BLaER1 treated with 17β-estradiol and CSF1 and Interleukin-3, amounts not matched to agents 10 nM and 100 nM (cell line): ENCODE data around the gene LSAMP.
"Not testable (repeated sequence)": the region's sequence is repeated elsewhere in the genome, so short reads cannot be mapped to it uniquely, and the experiment has no call there.

Experiments
- H3K27ac ChIP-seq, 11 experiments: shearing (Covaris generic); formaldehyde crosslinking; 2 replicates each; pipeline ENCODE4 v1.8.1; 2022
- H3K27me3 ChIP-seq, 11 experiments: shearing (Covaris generic); formaldehyde crosslinking; 2 replicates each; pipeline ENCODE4 v1.8.1; 2022
- H3K36me3 ChIP-seq, 11 experiments: shearing (Covaris generic); formaldehyde crosslinking; 2 replicates each; pipeline ENCODE4 v1.8.1; 2022
- H3K4me1 ChIP-seq, 10 experiments: shearing (Covaris generic); formaldehyde crosslinking; 2 replicates each; pipeline ENCODE4 v1.8.1; 2022
- H3K4me2 ChIP-seq, 11 experiments: shearing (Covaris generic); formaldehyde crosslinking; 2 replicates each; pipeline ENCODE4 v1.8.1; 2022
- H3K4me3 ChIP-seq, 10 experiments: shearing (Covaris generic); formaldehyde crosslinking; 2 replicates each; pipeline ENCODE4 v1.8.1; 2022
- H3K9ac ChIP-seq, 11 experiments: shearing (Covaris generic); formaldehyde crosslinking; 2 replicates each; pipeline ENCODE4 v1.8.1; 2022
- H3K9me3 ChIP-seq, 11 experiments: shearing (Covaris generic); formaldehyde crosslinking; replicated peaks in 1 of 11; 2 replicates each; pipeline ENCODE4 v1.8.1; 2022
- H4K20me1 ChIP-seq, 11 experiments: shearing (Covaris generic); formaldehyde crosslinking; 2 replicates each; pipeline ENCODE4 v1.8.1; 2022
- Cebpa-rat ChIP-seq, 11 experiments: shearing (Covaris generic); IDR thresholded peaks; 2 replicates each; pipeline ENCODE4 v1.8.1; 2022

LSAMP gene

GRCh38 chr3:116240261-116240660 lies 205.0 kb downstream of the LSAMP start:
- Histone ChIP-seq H4K20me1 (no peaks in the 10 kb centered on the region), H3K27ac (no peak overlapping the region), H3K4me1 (no peaks in the 10 kb centered on the region), H3K9me3 (no peaks in the 10 kb centered on the region), H3K27me3 (no peaks in the 10 kb centered on the region), H3K36me3 (no peaks in the 10 kb centered on the region), H3K4me3 (no peak overlapping the region), H3K4me2 (no peak overlapping the region), H3K9ac (no peak overlapping the region)
- TF ChIP-seq Cebpa-rat (IDR thresholded peaks at IDR 0.05): no peak

GRCh38 chr3:116238846-116239565 lies 206.3 kb downstream of the LSAMP start:
- H3K9me3 ChIP-seq: no peaks in the 10 kb centered on the region
- H3K4me1 ChIP-seq: no peaks in the 10 kb centered on the region
- H3K27ac ChIP-seq: no peak overlapping the region
- no peaks in the 10 kb centered on the region for H3K27me3 ChIP-seq
- no peak overlapping the region for H3K4me3 ChIP-seq
- TF ChIP-seq Cebpa-rat (IDR thresholded peaks at IDR 0.05): no peak
- H3K9ac ChIP-seq: no peak overlapping the region
- H4K20me1 ChIP-seq: no peaks in the 10 kb centered on the region
- no peak overlapping the region for H3K4me2 ChIP-seq
- no peaks in the 10 kb centered on the region for H3K36me3 ChIP-seq

GRCh38 chr3:116233711-116234357 lies 211.5 kb downstream of the LSAMP start:
- no peak overlapping the region for H3K9ac ChIP-seq
- 0 out of 20 replicates have a peak, but pooled peaks cover 0 to 6% (median 0%) of the 10 kb centered on the region in 10 experiments for H3K4me1 ChIP-seq
- H4K20me1 ChIP-seq: no peaks in the 10 kb centered on the region
- no peaks in the 10 kb centered on the region for H3K9me3 ChIP-seq
- 0 out of 22 replicates have a peak overlapping the region, but pooled peaks of 1 of the 11 experiments have one; percentile 1 for H3K4me2 ChIP-seq
- no peaks in the 10 kb centered on the region for H3K27me3 ChIP-seq
- no peak for TF ChIP-seq Cebpa-rat (IDR thresholded peaks at IDR 0.05)
- H3K4me3 ChIP-seq: no peak overlapping the region
- no peak overlapping the region for H3K27ac ChIP-seq
- no peaks in the 10 kb centered on the region for H3K36me3 ChIP-seq

- Histone ChIP-seq H3K4me3 (no peak overlapping the region), H3K4me2 (no peak overlapping the region), H3K9me3 (no peaks in the 10 kb centered on the region), H3K27me3 (no peaks in the 10 kb centered on the region), H3K27ac (no peak overlapping the region), H3K36me3 (no peaks in the 10 kb centered on the region), H3K9ac (no peak overlapping the region), H4K20me1 (no peaks in the 10 kb centered on the region), H3K4me1 (0 out of 20 replicates have a peak, but pooled peaks cover 0 to 6% (median 0%) of the 10 kb centered on the region in 10 experiments)
- no peak for TF ChIP-seq Cebpa-rat (IDR thresholded peaks at IDR 0.05)
Measured at GRCh38 chr3:116230431-116231020, 214.8 kb downstream of the LSAMP start.

- no peaks in the 10 kb centered on the region for H3K4me1 ChIP-seq
- H3K4me2 ChIP-seq: no peak overlapping the region
- no peak overlapping the region for H3K9ac ChIP-seq
- H3K4me3 ChIP-seq: no peak overlapping the region
- H3K27ac ChIP-seq: no peak overlapping the region
- no peaks in the 10 kb centered on the region for H3K9me3 ChIP-seq
- H3K36me3 ChIP-seq: no peaks in the 10 kb centered on the region
- H4K20me1 ChIP-seq: no peaks in the 10 kb centered on the region
- no peak for TF ChIP-seq Cebpa-rat (IDR thresholded peaks at IDR 0.05)
- no peaks in the 10 kb centered on the region for H3K27me3 ChIP-seq
Measured at GRCh38 chr3:116226266-116226665, 219.0 kb downstream of the LSAMP start.

- Histone ChIP-seq H3K27ac (no peak overlapping the region), H3K4me1 (no peaks in the 10 kb centered on the region), H3K9me3 (no peaks in the 10 kb centered on the region), H3K4me3 (no peak overlapping the region), H3K36me3 (no peaks in the 10 kb centered on the region), H3K9ac (no peak overlapping the region), H3K27me3 (no peaks in the 10 kb centered on the region), H3K4me2 (no peak overlapping the region), H4K20me1 (no peaks in the 10 kb centered on the region)
- no peak for TF ChIP-seq Cebpa-rat (IDR thresholded peaks at IDR 0.05)
Measured at GRCh38 chr3:116216761-116217160, 228.5 kb downstream of the LSAMP start.

- H3K4me2 ChIP-seq: no peak overlapping the region
Measured at GRCh38 chr3:116211901-116212300, 233.4 kb downstream of the LSAMP start.

GRCh38 chr3:116208830-116209229 lies 236.5 kb downstream of the LSAMP start:
- not testable (repeated sequence) for H3K4me3 ChIP-seq, H3K27me3 ChIP-seq, H3K9me3 ChIP-seq, H3K9ac ChIP-seq, H4K20me1 ChIP-seq, H3K4me1 ChIP-seq, H3K4me2 ChIP-seq, H3K27ac ChIP-seq, H3K36me3 ChIP-seq

More at GRCh38 chr3:116211901-116212300, 233.4 kb downstream of the LSAMP start:
- H3K27ac ChIP-seq: no peak overlapping the region
- no peaks in the 10 kb centered on the region for H3K4me1 ChIP-seq
- no peaks in the 10 kb centered on the region for H3K27me3 ChIP-seq
- no peak for TF ChIP-seq Cebpa-rat (IDR thresholded peaks at IDR 0.05)
- H4K20me1 ChIP-seq: no peaks in the 10 kb centered on the region
- H3K9me3 ChIP-seq: peaks cover 0 to 4% (median 0%) of the 10 kb centered on the region in 11 experiments; a peak in 1 of 22 replicates
- no peak overlapping the region for H3K4me3 ChIP-seq
- H3K9ac ChIP-seq: no peak overlapping the region
- no peaks in the 10 kb centered on the region for H3K36me3 ChIP-seq

- Histone ChIP-seq H3K4me3 (no peak overlapping the region), H3K27me3 (no peaks in the 10 kb centered on the region), H3K36me3 (no peaks in the 10 kb centered on the region)
Measured at GRCh38 chr3:116200956-116201690, 244.2 kb downstream of the LSAMP start.

More at GRCh38 chr3:116200956-116201690, 244.2 kb downstream of the LSAMP start:
- H4K20me1 ChIP-seq: no peaks in the 10 kb centered on the region
- no peak overlapping the region; a peak in 1 of 22 replicates for H3K27ac ChIP-seq
- no peak for TF ChIP-seq Cebpa-rat (IDR thresholded peaks at IDR 0.05)
- H3K4me1 ChIP-seq: peaks cover 0 to 35% (median 30%) of the 10 kb centered on the region in 10 experiments; a peak in 15 of 20 replicates
- H3K9ac ChIP-seq: no peak overlapping the region
- H3K9me3 ChIP-seq: peaks cover 0 to 8% (median 0%) of the 10 kb centered on the region in 11 experiments; a peak in 6 of 22 replicates
- H3K4me2 ChIP-seq: peak overlapping the region in 8 of 11 experiments; percentile 10 to 82 (median 56); a peak in 14 of 22 replicates
